ENCODE data around the gene MPPED2. TPM values are rescaled to one million over a fixed set of nuclear protein-coding genes. Genes with fewer than 3 reads are reported as not detected.

The MPPED2 gene
- total RNA-seq, 1 donor from 2014 or later = 179 TPM

GRCh38 chr11:30431127-30431814, 154.9 kb downstream of the MPPED2 start:
- no peak for TF ChIP-seq CTCF (IDR thresholded peaks at IDR 0.05; ENCODE audit: unreplicated experiment)
- H3K27me3 Mint-ChIP-seq (ENCODE audit: low read depth) = no peaks in the 10 kb centered on the region
- no peak for DNase-seq (ENCODE audit: low spot score in 2 of 2, unreplicated experiment in 2 of 2)
- H3K36me3 Mint-ChIP-seq = peaks cover 11% of the 10 kb centered on the region
- peaks cover 49% of the 10 kb centered on the region for H3K4me1 Mint-ChIP-seq
- no peak overlapping the region for H3K4me3 Mint-ChIP-seq
- H3K27ac Mint-ChIP-seq = peak overlapping the region; percentile 89
- H3K9me3 Mint-ChIP-seq = peaks cover 4% of the 10 kb centered on the region

GRCh38 chr11:30429550-30429949, 156.6 kb downstream of the MPPED2 start:
- peaks cover 11% of the 10 kb centered on the region for H3K36me3 Mint-ChIP-seq
- peak overlapping the region; percentile 36 for H3K27ac Mint-ChIP-seq
- TF ChIP-seq CTCF (IDR thresholded peaks at IDR 0.05; ENCODE audit: unreplicated experiment) = no peak
- peaks cover 52% of the 10 kb centered on the region for H3K4me1 Mint-ChIP-seq
- H3K9me3 Mint-ChIP-seq = peaks cover 4% of the 10 kb centered on the region
- no peaks in the 10 kb centered on the region for H3K27me3 Mint-ChIP-seq (ENCODE audit: low read depth)
- no peak overlapping the region for H3K4me3 Mint-ChIP-seq
- no peak for DNase-seq (ENCODE audit: low spot score in 2 of 2, unreplicated experiment in 2 of 2)

- DNase-seq (ENCODE audit: low spot score in 2 of 2, unreplicated experiment in 2 of 2) = no peak
- peak overlapping the region; percentile 76 for H3K27ac Mint-ChIP-seq
- no peaks in the 10 kb centered on the region for H3K27me3 Mint-ChIP-seq (ENCODE audit: low read depth)
- no peak overlapping the region for H3K4me3 Mint-ChIP-seq
- peaks cover 2% of the 10 kb centered on the region for H3K36me3 Mint-ChIP-seq
- no peak for TF ChIP-seq CTCF (IDR thresholded peaks at IDR 0.05; ENCODE audit: unreplicated experiment)
- H3K4me1 Mint-ChIP-seq = peaks cover 66% of the 10 kb centered on the region
- no peaks in the 10 kb centered on the region for H3K9me3 Mint-ChIP-seq
Measured at GRCh38 chr11:30426781-30427180, 159.4 kb downstream of the MPPED2 start.

- no peak for DNase-seq (ENCODE audit: low spot score in 2 of 2, unreplicated experiment in 2 of 2)
- TF ChIP-seq CTCF (IDR thresholded peaks at IDR 0.05; ENCODE audit: unreplicated experiment) = no peak
- peaks cover 80% of the 10 kb centered on the region for H3K4me1 Mint-ChIP-seq
- no peaks in the 10 kb centered on the region for H3K9me3 Mint-ChIP-seq
- peak overlapping the region; percentile 80 for H3K27ac Mint-ChIP-seq
- no peak overlapping the region for H3K4me3 Mint-ChIP-seq
- peaks cover 4% of the 10 kb centered on the region for H3K36me3 Mint-ChIP-seq
- no peaks in the 10 kb centered on the region for H3K27me3 Mint-ChIP-seq (ENCODE audit: low read depth)
Measured at GRCh38 chr11:30424844-30425243, 161.3 kb downstream of the MPPED2 start.

- H3K27me3 Mint-ChIP-seq (ENCODE audit: low read depth) = no peaks in the 10 kb centered on the region
Measured at GRCh38 chr11:30424321-30424720, 161.8 kb downstream of the MPPED2 start.

More at GRCh38 chr11:30424321-30424720, 161.8 kb downstream of the MPPED2 start:
- Mint-ChIP-seq H3K4me3 (no peak overlapping the region), H3K27ac (peak overlapping the region; percentile 80), H3K9me3 (no peaks in the 10 kb centered on the region), H3K4me1 (peaks cover 76% of the 10 kb centered on the region), H3K36me3 (peaks cover 8% of the 10 kb centered on the region)
- no peak for DNase-seq (ENCODE audit: low spot score in 2 of 2, unreplicated experiment in 2 of 2)
- no peak for TF ChIP-seq CTCF (IDR thresholded peaks at IDR 0.05; ENCODE audit: unreplicated experiment)

Measured in mesothelial cell of epicardium (in vitro differentiated cells).